GM23338 (cell line): ENCODE data around the gene PLIN5.

ENCODE experiments used
- CREB1 ChIP-seq: fragments of 250-450 bp; sonication (Bioruptor Pico); IDR thresholded peaks from 2 replicates; pipeline ENCODE4 v1.5.0; 2020; ENCODE audit warnings: low read depth, mild to moderate bottlenecking, moderate library complexity
- CTCF ChIP-seq, 2 experiments: fragments of 200-600 bp in 1 of 2; sonication (generic) in 1 of 2; conservative IDR thresholded peaks; 2 replicates each; pipeline versions ENCODE4 v1.5.1 to v1.6.1; 2016 to 2017; ENCODE audit warnings: antibody characterized with exemption in 2 of 2, low read depth in 2 of 2, mild to moderate bottlenecking in 2 of 2, moderate library complexity in 1 of 2
- EZH2 ChIP-seq: fragments of 200-600 bp; sonication (generic); IDR thresholded peaks from one replicate; pipeline ENCODE4 v1.8.0; 2017; ENCODE audit warnings: antibody characterized with exemption, mild to moderate bottlenecking, low read depth; ENCODE audit not compliant: unreplicated experiment
- EZH2phosphoT487 ChIP-seq: fragments of 200-600 bp; sonication (generic); IDR thresholded peaks from one replicate; pipeline ENCODE4 v1.8.1; 2018; ENCODE audit warnings: antibody characterized with exemption; ENCODE audit not compliant: unreplicated experiment
- NANOG ChIP-seq: IDR thresholded peaks from 2 replicates; pipeline ENCODE4 v1.6.1; 2016; ENCODE audit warnings: antibody characterized with exemption, borderline replicate concordance
- POLR2AphosphoS5 ChIP-seq: IDR thresholded peaks from 2 replicates; pipeline ENCODE4 v1.6.1; 2016; ENCODE audit warnings: antibody characterized with exemption, low read depth
- REST ChIP-seq: IDR thresholded peaks from one replicate; pipeline ENCODE4 v1.6.1; 2018; ENCODE audit warnings: antibody characterized with exemption; ENCODE audit not compliant: unreplicated experiment
- ZNF114 ChIP-seq: fragments of 250-450 bp; sonication (Bioruptor Pico); IDR thresholded peaks from 2 replicates; pipeline ENCODE4 v1.5.0; 2020; ENCODE audit warnings: mild to moderate bottlenecking, moderate library complexity

- TF ChIP-seq CTCF (conservative IDR thresholded peaks at IDR 0.05; ENCODE audit: low read depth in 2 of 2) (no peak), NANOG (no peak), REST (no peak), POLR2AphosphoS5 (no peak), ZNF114 (CRISPR knock-in tag) (no peak), EZH2phosphoT487 (no peak), EZH2 (no peak), CREB1 (no peak)
These were observed 36.4 kb upstream of the PLIN5 start for GRCh38 chr19:4571305-4571917.
